ENCODE results near the gene PCA3. TPM values are rescaled to one million over a fixed set of nuclear protein-coding genes. Genes with fewer than 3 reads are reported as not detected.
A peak's percentile ranks its signal among the peaks of the same experiment; 100 is the strongest.

Gene PCA3
- polyA plus RNA-seq, 1 donor from 2014 or later: 0.16 TPM

DNA sequence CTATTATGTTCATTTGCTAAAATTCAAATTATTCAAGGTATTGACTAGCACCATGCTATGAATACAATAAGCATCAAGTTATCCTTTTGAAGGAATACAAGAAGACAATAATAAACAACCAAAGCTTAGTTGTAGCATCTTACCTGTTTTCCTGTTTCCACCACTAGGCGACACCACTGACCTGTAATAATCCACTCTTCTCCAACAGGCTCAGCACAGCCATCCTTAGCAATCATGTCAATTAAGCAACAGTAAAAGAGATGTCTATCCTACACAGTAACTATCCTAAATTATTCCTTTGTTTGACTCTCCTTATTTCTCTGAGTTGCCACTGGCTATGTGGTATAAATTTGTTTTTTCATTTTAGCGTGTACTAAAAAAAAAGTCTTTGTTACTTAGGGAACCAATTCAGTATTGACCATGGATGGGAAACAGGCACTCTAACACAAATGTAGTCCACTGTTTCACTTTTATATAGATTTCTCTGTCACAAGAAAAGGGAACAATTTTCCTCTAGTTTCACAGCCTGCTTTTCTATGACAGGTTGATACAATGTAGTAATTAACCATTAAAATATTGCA lies 46.2 kb downstream of the PCA3 start:
- Histone ChIP-seq H3K4me2 (ENCODE audit: low read length) (no peak overlapping the region), H4K20me1 (ENCODE audit: insufficient read depth) (no peaks in the 10 kb centered on the region), H3K36me3 (ENCODE audit: insufficient read depth, low read length) (no peaks in the 10 kb centered on the region), H3K9ac (ENCODE audit: low read length) (no peak overlapping the region), H3K9me3 (ENCODE audit: low read length) (no peaks in the 10 kb centered on the region), H3K9me2 (ENCODE audit: insufficient read depth, low read length) (no peaks in the 10 kb centered on the region), H3K4me3 (ENCODE audit: low read length) (no peak overlapping the region), H3K27ac (ENCODE audit: low read length) (no peak overlapping the region), H2AFZ (ENCODE audit: low read depth, low read length) (no peak overlapping the region), H3F3A (ENCODE audit: insufficient read depth, low read length, poor library complexity, severe bottlenecking) (no peaks in the 10 kb centered on the region), H3K79me2 (replicated peaks; ENCODE audit: insufficient read depth, low read length) (no peaks in the 10 kb centered on the region), H3K27me3 (ENCODE audit: insufficient read depth, low read depth, low read length) (no peaks in the 10 kb centered on the region)
- peak; percentile 95 for TF ChIP-seq SMC3 (conservative IDR thresholded peaks at IDR 0.05; ENCODE audit: poor library complexity)
- TF ChIP-seq MXI1 (conservative IDR thresholded peaks at IDR 0.05; ENCODE audit: poor library complexity, severe bottlenecking): no peak
- TF ChIP-seq, protein P1, sequence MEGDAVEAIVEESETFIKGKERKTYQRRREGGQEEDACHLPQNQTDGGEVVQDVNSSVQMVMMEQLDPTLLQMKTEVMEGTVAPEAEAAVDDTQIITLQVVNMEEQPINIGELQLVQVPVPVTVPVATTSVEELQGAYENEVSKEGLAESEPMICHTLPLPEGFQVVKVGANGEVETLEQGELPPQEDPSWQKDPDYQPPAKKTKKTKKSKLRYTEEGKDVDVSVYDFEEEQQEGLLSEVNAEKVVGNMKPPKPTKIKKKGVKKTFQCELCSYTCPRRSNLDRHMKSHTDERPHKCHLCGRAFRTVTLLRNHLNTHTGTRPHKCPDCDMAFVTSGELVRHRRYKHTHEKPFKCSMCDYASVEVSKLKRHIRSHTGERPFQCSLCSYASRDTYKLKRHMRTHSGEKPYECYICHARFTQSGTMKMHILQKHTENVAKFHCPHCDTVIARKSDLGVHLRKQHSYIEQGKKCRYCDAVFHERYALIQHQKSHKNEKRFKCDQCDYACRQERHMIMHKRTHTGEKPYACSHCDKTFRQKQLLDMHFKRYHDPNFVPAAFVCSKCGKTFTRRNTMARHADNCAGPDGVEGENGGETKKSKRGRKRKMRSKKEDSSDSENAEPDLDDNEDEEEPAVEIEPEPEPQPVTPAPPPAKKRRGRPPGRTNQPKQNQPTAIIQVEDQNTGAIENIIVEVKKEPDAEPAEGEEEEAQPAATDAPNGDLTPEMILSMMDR (IDR thresholded peaks at IDR 0.05; ENCODE audit: poor library complexity, severe bottlenecking): peak; percentile 97
- no peak for TF ChIP-seq EP300 (conservative IDR thresholded peaks at IDR 0.05; ENCODE audit: poor library complexity, severe bottlenecking)
- peak; percentile 96 for TF ChIP-seq RAD21 (conservative IDR thresholded peaks at IDR 0.05)
- no peak for TF ChIP-seq EZH2 (IDR thresholded peaks at IDR 0.05; ENCODE audit: borderline replicate concordance, insufficient read depth, low read length, poor library complexity, severe bottlenecking)

DNA sequence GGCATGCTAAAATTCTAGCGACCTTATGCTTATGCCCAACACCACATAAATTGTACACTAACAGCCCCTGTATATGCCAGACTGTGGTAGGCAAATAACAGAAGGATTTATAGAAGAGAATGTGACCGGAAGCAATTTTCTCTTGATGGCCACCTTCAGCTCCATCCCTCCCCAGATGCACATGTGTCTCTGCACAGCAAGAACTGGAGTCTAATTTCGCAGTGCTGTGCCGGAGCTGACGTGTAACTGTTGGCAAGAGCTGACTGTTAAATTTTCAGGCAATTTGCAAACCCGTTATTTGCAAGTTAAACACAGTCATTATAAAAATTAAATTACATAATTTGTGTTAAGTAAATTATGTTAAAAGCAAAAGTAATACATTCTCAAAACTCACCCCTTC lies 48.4 kb downstream of the PCA3 start:
- no peak overlapping the region for H2AFZ ChIP-seq (ENCODE audit: low read depth, low read length)
- H3K36me3 ChIP-seq (ENCODE audit: insufficient read depth, low read length): no peaks in the 10 kb centered on the region
- no peaks in the 10 kb centered on the region for H3F3A ChIP-seq (ENCODE audit: insufficient read depth, low read length, poor library complexity, severe bottlenecking)
- no peaks in the 10 kb centered on the region for H4K20me1 ChIP-seq (ENCODE audit: insufficient read depth)
- H3K79me2 ChIP-seq (replicated peaks; ENCODE audit: insufficient read depth, low read length): no peaks in the 10 kb centered on the region
- no peak overlapping the region for H3K4me3 ChIP-seq (ENCODE audit: low read length)
- H3K9me3 ChIP-seq (ENCODE audit: low read length): no peaks in the 10 kb centered on the region
- no peak for TF ChIP-seq EZH2 (IDR thresholded peaks at IDR 0.05; ENCODE audit: borderline replicate concordance, insufficient read depth, low read length, poor library complexity, severe bottlenecking)
- no peak overlapping the region for H3K27ac ChIP-seq (ENCODE audit: low read length)
- H3K4me2 ChIP-seq (ENCODE audit: low read length): no peak overlapping the region
- no peaks in the 10 kb centered on the region for H3K27me3 ChIP-seq (ENCODE audit: insufficient read depth, low read depth, low read length)
- H3K9ac ChIP-seq (ENCODE audit: low read length): no peak overlapping the region
- H3K9me2 ChIP-seq (ENCODE audit: insufficient read depth, low read length): no peaks in the 10 kb centered on the region

DNA sequence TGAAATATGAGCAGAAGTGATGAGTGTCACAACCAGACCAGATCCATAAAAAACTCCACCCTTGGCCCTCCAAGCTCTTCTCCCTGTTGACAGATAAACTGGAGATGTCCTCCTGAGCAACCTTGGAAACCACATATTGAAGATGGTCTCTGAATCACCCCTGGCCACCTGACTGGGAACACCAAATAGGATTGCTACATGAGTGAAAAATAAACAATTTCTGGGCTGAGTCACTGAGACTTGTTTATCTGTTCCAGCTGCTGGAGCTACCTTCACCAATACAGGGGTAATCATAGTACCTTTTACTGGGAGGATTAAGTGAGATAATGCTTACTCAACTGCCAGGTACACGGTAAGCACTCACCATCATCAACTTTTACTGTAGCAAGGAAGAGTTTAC lies 53.3 kb downstream of the PCA3 start:
- H3K4me3 ChIP-seq (ENCODE audit: low read length): no peak overlapping the region
- no peaks in the 10 kb centered on the region for H3K79me2 ChIP-seq (replicated peaks; ENCODE audit: insufficient read depth, low read length)
- H3K27ac ChIP-seq (ENCODE audit: low read length): no peak overlapping the region
- no peaks in the 10 kb centered on the region for H3K36me3 ChIP-seq (ENCODE audit: insufficient read depth, low read length)
- H3K27me3 ChIP-seq (ENCODE audit: insufficient read depth, low read depth, low read length): no peaks in the 10 kb centered on the region
- no peak overlapping the region for H3K4me2 ChIP-seq (ENCODE audit: low read length)
- TF ChIP-seq EP300 (conservative IDR thresholded peaks at IDR 0.05; ENCODE audit: poor library complexity, severe bottlenecking) (no peak), EZH2 (IDR thresholded peaks at IDR 0.05; ENCODE audit: borderline replicate concordance, insufficient read depth, low read length, poor library complexity, severe bottlenecking) (no peak), MXI1 (conservative IDR thresholded peaks at IDR 0.05; ENCODE audit: poor library complexity, severe bottlenecking) (no peak), SMC3 (conservative IDR thresholded peaks at IDR 0.05; ENCODE audit: poor library complexity) (no peak), RAD21 (conservative IDR thresholded peaks at IDR 0.05) (no peak), POLR2AphosphoS5 (IDR thresholded peaks at IDR 0.05) (no peak), TAF1 (IDR thresholded peaks at IDR 0.05; ENCODE audit: low read depth) (no peak)
- TF ChIP-seq, protein P1 (IDR thresholded peaks at IDR 0.05; ENCODE audit: poor library complexity, severe bottlenecking): no peak
- TF ChIP-seq, protein P2, sequence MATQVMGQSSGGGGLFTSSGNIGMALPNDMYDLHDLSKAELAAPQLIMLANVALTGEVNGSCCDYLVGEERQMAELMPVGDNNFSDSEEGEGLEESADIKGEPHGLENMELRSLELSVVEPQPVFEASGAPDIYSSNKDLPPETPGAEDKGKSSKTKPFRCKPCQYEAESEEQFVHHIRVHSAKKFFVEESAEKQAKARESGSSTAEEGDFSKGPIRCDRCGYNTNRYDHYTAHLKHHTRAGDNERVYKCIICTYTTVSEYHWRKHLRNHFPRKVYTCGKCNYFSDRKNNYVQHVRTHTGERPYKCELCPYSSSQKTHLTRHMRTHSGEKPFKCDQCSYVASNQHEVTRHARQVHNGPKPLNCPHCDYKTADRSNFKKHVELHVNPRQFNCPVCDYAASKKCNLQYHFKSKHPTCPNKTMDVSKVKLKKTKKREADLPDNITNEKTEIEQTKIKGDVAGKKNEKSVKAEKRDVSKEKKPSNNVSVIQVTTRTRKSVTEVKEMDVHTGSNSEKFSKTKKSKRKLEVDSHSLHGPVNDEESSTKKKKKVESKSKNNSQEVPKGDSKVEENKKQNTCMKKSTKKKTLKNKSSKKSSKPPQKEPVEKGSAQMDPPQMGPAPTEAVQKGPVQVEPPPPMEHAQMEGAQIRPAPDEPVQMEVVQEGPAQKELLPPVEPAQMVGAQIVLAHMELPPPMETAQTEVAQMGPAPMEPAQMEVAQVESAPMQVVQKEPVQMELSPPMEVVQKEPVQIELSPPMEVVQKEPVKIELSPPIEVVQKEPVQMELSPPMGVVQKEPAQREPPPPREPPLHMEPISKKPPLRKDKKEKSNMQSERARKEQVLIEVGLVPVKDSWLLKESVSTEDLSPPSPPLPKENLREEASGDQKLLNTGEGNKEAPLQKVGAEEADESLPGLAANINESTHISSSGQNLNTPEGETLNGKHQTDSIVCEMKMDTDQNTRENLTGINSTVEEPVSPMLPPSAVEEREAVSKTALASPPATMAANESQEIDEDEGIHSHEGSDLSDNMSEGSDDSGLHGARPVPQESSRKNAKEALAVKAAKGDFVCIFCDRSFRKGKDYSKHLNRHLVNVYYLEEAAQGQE (IDR thresholded peaks at IDR 0.05; ENCODE audit: borderline replicate concordance): no peak
- no peaks in the 10 kb centered on the region for H4K20me1 ChIP-seq (ENCODE audit: insufficient read depth)
- H3F3A ChIP-seq (ENCODE audit: insufficient read depth, low read length, poor library complexity, severe bottlenecking): no peaks in the 10 kb centered on the region
- no peaks in the 10 kb centered on the region for H3K9me3 ChIP-seq (ENCODE audit: low read length)
- H3K9ac ChIP-seq (ENCODE audit: low read length): no peak overlapping the region
- no peak overlapping the region for H2AFZ ChIP-seq (ENCODE audit: low read depth, low read length)
- H3K9me2 ChIP-seq (ENCODE audit: insufficient read depth, low read length): no peaks in the 10 kb centered on the region
